Activated CD4-positive, CD25-positive, alpha-beta regulatory T cell treated with anti-CD3 and anti-CD28 coated beads, Interleukin-2, amount 50 U/mL, for 16 hours (primary cell): ENCODE measurements around the gene IL31.
"Not testable (repeated sequence)": the region's sequence is repeated elsewhere in the genome, so short reads cannot be mapped to it uniquely, and the experiment has no call there.

Source experiments
- DNase-seq: peaks from one replicate; pipeline ENCODE4 v3.0.0-alpha.2; 2020; ENCODE audit warnings: low read depth, low spot score

IL31 gene

DNA sequence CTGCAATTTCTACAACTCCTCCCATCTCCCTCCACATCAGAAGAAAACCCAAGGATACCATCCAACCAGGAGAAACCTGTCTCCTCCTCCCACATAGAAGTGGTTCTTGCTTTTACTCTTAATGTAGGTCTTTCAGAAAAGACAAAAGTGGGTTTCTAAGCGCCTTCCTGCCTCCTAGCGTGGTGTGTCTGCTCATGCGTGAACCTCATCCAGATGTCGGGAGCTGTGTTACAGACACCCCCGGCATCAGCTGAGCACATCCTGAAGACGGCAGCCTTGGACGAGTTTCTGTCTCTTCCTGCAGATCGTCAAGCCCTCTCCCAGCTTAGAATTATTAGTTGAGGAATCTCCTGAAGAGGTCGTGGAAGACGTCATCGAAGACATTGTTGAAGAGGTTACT is 18.4 kb upstream of the IL31 start:
- no peak for DNase-seq

- DNase-seq = peak; percentile 29
These were observed 17.0 kb upstream of the IL31 start for GRCh38 chr12:122190842-122191668.

GRCh38 chr12:122189626-122190475 is 15.8 kb upstream of the IL31 start:
- no peak for DNase-seq

DNA sequence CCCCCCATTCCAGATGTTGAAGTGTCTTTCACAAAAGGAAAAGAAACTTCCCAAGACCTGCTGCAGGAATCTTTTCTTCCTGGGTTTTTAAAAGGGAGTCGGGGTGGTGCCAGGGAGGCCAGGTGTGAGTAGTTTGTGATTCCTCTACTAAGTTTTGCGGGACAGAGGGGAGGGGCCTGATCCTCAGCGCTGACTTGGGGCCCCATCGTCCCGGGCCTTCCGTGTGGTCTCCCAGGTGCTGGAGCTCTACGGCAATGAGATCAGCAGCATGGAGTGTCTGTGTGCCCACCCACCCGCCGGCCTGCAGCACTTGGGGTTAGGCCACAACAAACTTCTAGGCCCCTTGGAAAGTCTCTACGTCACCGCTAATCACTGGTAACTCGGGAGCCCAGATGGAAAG is 13.4 kb upstream of the IL31 start:
- DNase-seq = no peak

- DNase-seq = no peak
These were observed 11.6 kb upstream of the IL31 start for GRCh38 chr12:122185494-122186082.

DNA sequence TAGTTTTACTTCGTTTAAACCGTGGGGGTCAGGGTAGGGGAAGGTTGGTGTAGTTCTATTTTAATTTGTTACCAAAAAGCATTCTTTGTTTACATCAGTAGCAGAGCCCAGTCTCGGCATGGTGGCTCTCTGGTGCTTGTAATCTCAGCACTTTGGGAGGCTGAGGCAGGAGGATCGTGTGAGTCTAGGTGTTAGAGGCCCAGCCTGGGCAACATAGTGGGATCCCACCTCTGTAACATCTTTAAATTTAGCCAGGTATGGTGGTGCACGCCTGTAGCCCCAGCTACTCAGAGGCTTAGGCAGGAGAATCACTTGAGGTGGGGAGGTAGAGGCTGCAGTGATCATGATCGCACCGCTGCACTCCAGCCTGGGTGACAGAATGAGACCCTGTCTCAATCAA is 11.1 kb upstream of the IL31 start:
- DNase-seq = no peak

- DNase-seq = no peak
These were observed 10.5 kb upstream of the IL31 start for GRCh38 chr12:122184517-122184916.

- DNase-seq = no peak
These were observed 9.5 kb upstream of the IL31 start for GRCh38 chr12:122183588-122183940.

- no peak for DNase-seq
These were observed 9.0 kb upstream of the IL31 start, which contains the start of gene LRRC43 for GRCh38 chr12:122182887-122183587. Gene LRRC43 (plus strand): TSS chr12:122183123. CDS start chr12:122183145, 22 bp downstream.

DNA sequence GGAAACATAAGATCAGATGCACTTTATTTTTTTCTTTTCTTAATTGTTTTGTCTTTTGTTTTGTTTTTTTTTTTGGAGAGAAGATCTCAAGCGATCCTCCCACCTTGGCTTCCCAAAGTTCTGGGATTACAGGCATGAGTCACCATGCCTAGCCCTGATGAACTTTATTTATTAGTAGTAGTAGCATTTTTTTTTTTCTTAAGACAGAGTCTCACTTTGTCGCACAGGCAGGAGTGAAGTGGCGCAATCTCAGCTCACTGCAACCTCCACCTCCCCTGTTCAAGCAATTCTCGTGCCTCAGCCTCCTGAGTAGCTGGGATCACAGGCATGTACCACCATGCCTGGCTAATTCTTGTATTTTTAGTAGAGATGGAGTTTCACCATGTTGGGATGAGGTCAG is 2.5 kb upstream of the IL31 start:
- not testable (repeated sequence) for DNase-seq

DNA sequence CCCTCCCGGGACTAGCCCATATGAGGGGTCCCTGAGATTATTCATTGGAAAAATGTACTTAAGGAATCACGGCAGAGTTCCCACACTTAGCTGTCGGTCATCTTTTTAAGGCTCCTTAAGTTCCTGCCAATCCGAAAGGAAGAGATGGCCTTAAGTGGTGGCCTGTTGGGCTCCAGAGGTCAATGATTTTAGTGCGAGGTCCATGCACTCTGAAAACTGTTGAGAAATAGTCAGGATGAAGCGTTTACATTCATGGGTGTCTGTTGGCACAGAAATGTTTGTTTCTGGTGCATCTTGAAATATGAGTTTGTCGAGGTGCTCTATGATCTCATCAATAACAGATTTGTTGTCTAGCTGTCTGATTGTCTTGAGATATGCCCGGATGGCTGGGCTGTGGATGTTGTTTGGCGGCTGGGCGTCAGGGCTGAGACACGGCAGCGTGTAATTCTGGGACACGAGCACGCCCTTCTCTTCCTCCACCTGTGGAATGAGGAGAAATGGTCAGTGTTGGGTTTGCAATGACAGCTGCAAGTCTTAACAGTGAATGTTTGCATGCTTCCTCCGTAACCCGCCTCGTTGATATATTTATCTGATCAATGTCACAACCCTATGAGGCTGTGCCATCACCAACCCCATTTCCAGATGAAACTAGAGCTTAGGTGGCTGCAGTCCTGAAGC is 1.6 kb downstream of the IL31 start:
- no peak for DNase-seq

DNA sequence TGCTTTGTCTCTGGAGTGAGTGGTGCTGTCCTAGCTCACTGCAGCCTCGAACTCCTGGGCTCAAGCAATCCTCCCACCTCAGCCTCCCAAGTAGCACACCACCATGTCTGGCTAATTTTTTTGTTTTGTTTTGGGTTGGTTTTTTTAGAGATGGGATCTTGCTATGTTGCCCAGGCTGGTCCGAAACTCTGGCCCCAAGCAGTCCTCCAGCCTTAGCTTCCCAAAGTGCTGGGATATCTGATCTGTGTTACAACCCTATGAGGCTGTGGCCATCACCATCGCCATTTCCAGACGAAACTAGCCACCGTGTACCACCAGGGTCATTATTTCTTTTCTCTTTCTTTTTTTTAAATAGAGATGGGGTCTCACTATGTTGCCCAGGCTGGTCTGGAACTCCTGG is 2.6 kb downstream of the IL31 start:
- no peak for DNase-seq

- no peak for DNase-seq
These were observed 5.5 kb downstream of the IL31 start for GRCh38 chr12:122168492-122168891.

- no peak for DNase-seq
These were observed 6.6 kb downstream of the IL31 start for GRCh38 chr12:122167356-122167925.

DNA sequence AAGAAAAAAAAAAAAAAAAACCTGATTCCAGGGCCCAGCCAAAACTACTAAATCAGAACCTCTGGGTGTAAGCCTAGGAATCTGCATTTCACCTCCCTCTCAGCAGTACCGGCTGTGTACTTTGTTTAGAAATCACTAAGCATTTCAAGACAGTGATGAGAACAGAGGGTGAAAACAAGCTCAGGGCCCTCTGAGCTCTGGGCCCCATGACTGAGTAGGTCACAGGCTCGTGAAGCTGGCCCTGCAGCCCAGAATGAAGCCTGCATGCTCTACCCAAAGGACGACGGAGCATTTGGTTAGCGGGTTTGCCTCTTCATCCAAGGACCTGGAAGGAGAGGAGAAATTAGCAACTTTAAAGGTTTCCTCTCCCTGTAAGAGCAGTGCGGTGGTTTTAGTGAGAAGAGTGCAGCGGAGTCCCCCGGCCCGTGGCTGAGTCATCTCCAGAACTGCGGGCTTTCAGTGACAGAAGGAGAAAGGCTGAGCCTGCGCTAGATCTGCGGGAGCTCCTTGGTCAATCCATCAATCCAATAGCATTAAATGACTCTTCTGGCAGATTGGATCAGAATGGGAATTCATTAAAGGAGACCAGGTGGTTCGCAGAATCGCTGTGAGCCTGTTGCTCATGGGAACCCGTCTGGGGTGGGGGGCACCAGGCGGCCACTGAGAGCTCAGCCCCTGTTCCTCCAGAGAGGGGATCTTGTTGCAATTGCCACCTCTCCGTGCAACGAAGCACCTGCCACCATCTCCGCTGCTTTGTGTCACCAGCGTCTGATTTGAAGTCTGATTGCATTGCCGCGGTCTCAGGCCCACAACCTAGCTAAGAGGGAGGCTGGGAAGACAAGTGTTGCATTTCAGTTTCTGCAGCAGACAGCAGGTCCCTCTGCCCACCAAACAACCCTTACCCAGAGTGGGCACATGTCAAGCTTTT is 7.3 kb downstream of the IL31 start:
- DNase-seq = no peak

- DNase-seq = no peak
These were observed 11.0 kb downstream of the IL31 start for GRCh38 chr12:122162976-122163375.

- DNase-seq = no peak
These were observed 12.3 kb downstream of the IL31 start for GRCh38 chr12:122161682-122162081.

- no peak for DNase-seq
These were observed 13.3 kb downstream of the IL31 start for GRCh38 chr12:122160761-122161160.

DNA sequence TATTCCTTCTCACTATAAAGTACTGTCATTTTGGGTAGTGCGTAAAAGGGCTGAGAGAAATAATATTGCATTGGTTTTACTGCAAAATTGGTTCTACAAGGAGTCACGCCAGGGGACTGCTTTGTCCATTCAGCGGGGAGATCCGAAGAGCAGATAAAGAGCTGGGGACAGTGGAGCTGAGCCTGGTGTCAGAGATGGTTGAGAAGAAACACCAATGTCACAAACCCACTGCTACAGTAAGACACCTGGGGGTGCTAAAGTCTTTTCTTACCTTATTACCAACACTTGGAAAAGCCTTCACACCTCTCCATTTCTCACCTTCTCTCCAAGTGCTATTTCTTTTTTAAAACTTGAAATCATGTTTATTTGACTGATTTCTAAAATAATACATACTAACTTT is 14.1 kb downstream of the IL31 start:
- DNase-seq = no peak
